HL-60 (cell line): ENCODE data around the gene GALP.

Experiments
- DNase-seq, 2 experiments: peaks; one replicate each; pipeline ENCODE4 v3.0.0-alpha.2; 2010 to 2020; ENCODE audit warnings: low read depth in 1 of 2, low spot score in 1 of 2
- H3K27ac ChIP-seq: fragments of 250-450 bp; sonication (Bioruptor Pico); replicated peaks from 2 replicates; pipeline ENCODE4 v1.5.1; 2020; ENCODE audit warnings: mild to moderate bottlenecking, moderate library complexity
- H3K27me3 ChIP-seq: fragments of 250-450 bp; sonication (Bioruptor Pico); 2 replicates; pipeline ENCODE4 v1.5.1; 2021; ENCODE audit warnings: mild to moderate bottlenecking, moderate library complexity; ENCODE audit not compliant: insufficient read depth, poor library complexity, severe bottlenecking
- H3K4me3 ChIP-seq: replicated peaks from 2 replicates; pipeline ENCODE4 v1.5.1; 2011; ENCODE audit warnings: mild to moderate bottlenecking, control low read depth, low read length; ENCODE audit not compliant: insufficient read depth
- GABPA ChIP-seq: IDR thresholded peaks from 2 replicates; pipeline ENCODE4 v1.6.1; 2012; ENCODE audit warnings: low read depth
- POLR2AphosphoS5 ChIP-seq: IDR thresholded peaks from 2 replicates; pipeline ENCODE4 v1.6.1; 2012; ENCODE audit warnings: low read depth
- REST ChIP-seq: IDR thresholded peaks from 2 replicates; pipeline ENCODE4 v1.6.1; 2012; ENCODE audit warnings: low read depth; ENCODE audit not compliant: insufficient replicate concordance
- SPI1 ChIP-seq: IDR thresholded peaks from 2 replicates; pipeline ENCODE4 v1.6.1; 2012; ENCODE audit warnings: low read depth, mild to moderate bottlenecking, borderline replicate concordance
- TF ChIP-seq, protein P1 (sequence below): IDR thresholded peaks from one replicate; pipeline ENCODE4 v1.5.1; 2011; ENCODE audit warnings: low read length, control low read depth, inconsistent platforms; ENCODE audit not compliant: insufficient read depth

Gene GALP

GRCh38 chr19:56159009-56159559 lies 16.7 kb upstream of the GALP start:
- H3K27ac ChIP-seq = no peak overlapping the region
- no peaks in the 10 kb centered on the region for H3K27me3 ChIP-seq
- no peak overlapping the region for H3K4me3 ChIP-seq
- no peak for DNase-seq
- TF ChIP-seq REST (no peak), POLR2AphosphoS5 (no peak), SPI1 (no peak)
- TF ChIP-seq, protein P1, sequence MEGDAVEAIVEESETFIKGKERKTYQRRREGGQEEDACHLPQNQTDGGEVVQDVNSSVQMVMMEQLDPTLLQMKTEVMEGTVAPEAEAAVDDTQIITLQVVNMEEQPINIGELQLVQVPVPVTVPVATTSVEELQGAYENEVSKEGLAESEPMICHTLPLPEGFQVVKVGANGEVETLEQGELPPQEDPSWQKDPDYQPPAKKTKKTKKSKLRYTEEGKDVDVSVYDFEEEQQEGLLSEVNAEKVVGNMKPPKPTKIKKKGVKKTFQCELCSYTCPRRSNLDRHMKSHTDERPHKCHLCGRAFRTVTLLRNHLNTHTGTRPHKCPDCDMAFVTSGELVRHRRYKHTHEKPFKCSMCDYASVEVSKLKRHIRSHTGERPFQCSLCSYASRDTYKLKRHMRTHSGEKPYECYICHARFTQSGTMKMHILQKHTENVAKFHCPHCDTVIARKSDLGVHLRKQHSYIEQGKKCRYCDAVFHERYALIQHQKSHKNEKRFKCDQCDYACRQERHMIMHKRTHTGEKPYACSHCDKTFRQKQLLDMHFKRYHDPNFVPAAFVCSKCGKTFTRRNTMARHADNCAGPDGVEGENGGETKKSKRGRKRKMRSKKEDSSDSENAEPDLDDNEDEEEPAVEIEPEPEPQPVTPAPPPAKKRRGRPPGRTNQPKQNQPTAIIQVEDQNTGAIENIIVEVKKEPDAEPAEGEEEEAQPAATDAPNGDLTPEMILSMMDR = no peak

GRCh38 chr19:56159622-56160271 lies 16.1 kb upstream of the GALP start:
- TF ChIP-seq POLR2AphosphoS5 = no peak
- TF ChIP-seq, protein P1 = no peak
- no peak for DNase-seq
- no peak overlapping the region for H3K27ac ChIP-seq
- H3K27me3 ChIP-seq = no peaks in the 10 kb centered on the region
- no peak overlapping the region for H3K4me3 ChIP-seq

- no peak overlapping the region for H3K4me3 ChIP-seq
- no peak for TF ChIP-seq GABPA
- TF ChIP-seq, protein P1 = no peak
- TF ChIP-seq REST = no peak
- no peak; the same call in 1 of the 2 replicates for TF ChIP-seq POLR2AphosphoS5
- no peak for TF ChIP-seq SPI1
Observed at GRCh38 chr19:56161534-56161933, 14.3 kb upstream of the GALP start.

GRCh38 chr19:56162258-56162657 lies 13.6 kb upstream of the GALP start:
- TF ChIP-seq SPI1 = peak; percentile 40; the same call in 1 of the 2 replicates
- no peak for TF ChIP-seq POLR2AphosphoS5
- TF ChIP-seq GABPA = no peak
- no peak overlapping the region for H3K27ac ChIP-seq
- H3K4me3 ChIP-seq = no peak overlapping the region
- H3K27me3 ChIP-seq = no peaks in the 10 kb centered on the region
- DNase-seq = peak in 1 of 2 experiments; percentile 68

More at GRCh38 chr19:56161534-56161933, 14.3 kb upstream of the GALP start:
- Histone ChIP-seq H3K27me3 (no peaks in the 10 kb centered on the region), H3K27ac (no peak overlapping the region)
- no peak for DNase-seq
